ENCODE measurements around the gene GSTA3.

DNA sequence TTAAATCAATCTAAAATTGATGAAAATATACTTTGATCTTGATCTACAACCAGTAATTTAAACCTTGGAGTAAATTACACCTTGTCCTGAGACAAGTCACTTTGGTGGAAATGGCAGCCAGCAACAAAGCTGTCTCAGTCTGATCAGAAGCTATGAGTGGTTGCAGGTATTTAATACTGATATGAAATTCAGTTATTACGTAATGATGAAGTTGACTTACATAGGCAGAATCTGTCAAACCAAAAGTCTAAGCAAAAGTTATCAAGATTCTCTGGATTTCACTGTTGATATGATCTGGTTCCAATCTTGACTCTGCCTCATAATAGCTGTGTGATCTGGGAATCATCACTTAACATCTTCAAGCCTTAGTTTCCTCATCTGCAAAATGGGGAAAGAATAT, 41.3 kb downstream of the GSTA3 start:
- no peak for TF ChIP-seq TGIF2 (CRISPR knock-in tag; IDR thresholded peaks at IDR 0.05)
- TF ChIP-seq NFKBIZ (CRISPR knock-in tag; IDR thresholded peaks at IDR 0.05) = no peak
- no peak for TF ChIP-seq TCF7L2 (IDR thresholded peaks at IDR 0.05; ENCODE audit: low read depth, low read length)
- TF ChIP-seq, protein P1, sequence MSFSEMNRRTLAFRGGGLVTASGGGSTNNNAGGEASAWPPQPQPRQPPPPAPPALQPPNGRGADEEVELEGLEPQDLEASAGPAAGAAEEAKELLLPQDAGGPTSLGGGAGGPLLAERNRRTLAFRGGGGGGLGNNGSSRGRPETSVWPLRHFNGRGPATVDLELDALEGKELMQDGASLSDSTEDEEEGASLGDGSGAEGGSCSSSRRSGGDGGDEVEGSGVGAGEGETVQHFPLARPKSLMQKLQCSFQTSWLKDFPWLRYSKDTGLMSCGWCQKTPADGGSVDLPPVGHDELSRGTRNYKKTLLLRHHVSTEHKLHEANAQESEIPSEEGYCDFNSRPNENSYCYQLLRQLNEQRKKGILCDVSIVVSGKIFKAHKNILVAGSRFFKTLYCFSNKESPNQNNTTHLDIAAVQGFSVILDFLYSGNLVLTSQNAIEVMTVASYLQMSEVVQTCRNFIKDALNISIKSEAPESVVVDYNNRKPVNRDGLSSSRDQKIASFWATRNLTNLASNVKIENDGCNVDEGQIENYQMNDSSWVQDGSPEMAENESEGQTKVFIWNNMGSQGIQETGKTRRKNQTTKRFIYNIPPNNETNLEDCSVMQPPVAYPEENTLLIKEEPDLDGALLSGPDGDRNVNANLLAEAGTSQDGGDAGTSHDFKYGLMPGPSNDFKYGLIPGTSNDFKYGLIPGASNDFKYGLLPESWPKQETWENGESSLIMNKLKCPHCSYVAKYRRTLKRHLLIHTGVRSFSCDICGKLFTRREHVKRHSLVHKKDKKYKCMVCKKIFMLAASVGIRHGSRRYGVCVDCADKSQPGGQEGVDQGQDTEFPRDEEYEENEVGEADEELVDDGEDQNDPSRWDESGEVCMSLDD (CRISPR knock-in tag; IDR thresholded peaks at IDR 0.05; ENCODE audit: borderline replicate concordance) = no peak
- TF ChIP-seq BHLHE40 (IDR thresholded peaks at IDR 0.05; ENCODE audit: low read length) = no peak
- no peak for TF ChIP-seq KDM1A (CRISPR knock-in tag; IDR thresholded peaks at IDR 0.05)
- TF ChIP-seq, protein P2, sequence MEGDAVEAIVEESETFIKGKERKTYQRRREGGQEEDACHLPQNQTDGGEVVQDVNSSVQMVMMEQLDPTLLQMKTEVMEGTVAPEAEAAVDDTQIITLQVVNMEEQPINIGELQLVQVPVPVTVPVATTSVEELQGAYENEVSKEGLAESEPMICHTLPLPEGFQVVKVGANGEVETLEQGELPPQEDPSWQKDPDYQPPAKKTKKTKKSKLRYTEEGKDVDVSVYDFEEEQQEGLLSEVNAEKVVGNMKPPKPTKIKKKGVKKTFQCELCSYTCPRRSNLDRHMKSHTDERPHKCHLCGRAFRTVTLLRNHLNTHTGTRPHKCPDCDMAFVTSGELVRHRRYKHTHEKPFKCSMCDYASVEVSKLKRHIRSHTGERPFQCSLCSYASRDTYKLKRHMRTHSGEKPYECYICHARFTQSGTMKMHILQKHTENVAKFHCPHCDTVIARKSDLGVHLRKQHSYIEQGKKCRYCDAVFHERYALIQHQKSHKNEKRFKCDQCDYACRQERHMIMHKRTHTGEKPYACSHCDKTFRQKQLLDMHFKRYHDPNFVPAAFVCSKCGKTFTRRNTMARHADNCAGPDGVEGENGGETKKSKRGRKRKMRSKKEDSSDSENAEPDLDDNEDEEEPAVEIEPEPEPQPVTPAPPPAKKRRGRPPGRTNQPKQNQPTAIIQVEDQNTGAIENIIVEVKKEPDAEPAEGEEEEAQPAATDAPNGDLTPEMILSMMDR (CRISPR knock-in tag; IDR thresholded peaks at IDR 0.05) = no peak
- no peak for TF ChIP-seq ETV6 (CRISPR knock-in tag; conservative IDR thresholded peaks at IDR 0.05)

Measured in HepG2 (cell line).